Thoracic aorta endothelial cell (primary cell): Measurements from ENCODE around the gene PCDHA8. TPM values are rescaled to one million over a fixed set of nuclear protein-coding genes. Genes with fewer than 3 reads are reported as not detected.

ENCODE experiments used
- total RNA-seq: library from RNA; depleted of rRNA; stranded (reverse); fragments of >200 nt; gene quantifications from 2 replicates; pipeline ENCODE4 v1.2.3, GENCODE V29; 2012

The PCDHA8 gene, protein sequence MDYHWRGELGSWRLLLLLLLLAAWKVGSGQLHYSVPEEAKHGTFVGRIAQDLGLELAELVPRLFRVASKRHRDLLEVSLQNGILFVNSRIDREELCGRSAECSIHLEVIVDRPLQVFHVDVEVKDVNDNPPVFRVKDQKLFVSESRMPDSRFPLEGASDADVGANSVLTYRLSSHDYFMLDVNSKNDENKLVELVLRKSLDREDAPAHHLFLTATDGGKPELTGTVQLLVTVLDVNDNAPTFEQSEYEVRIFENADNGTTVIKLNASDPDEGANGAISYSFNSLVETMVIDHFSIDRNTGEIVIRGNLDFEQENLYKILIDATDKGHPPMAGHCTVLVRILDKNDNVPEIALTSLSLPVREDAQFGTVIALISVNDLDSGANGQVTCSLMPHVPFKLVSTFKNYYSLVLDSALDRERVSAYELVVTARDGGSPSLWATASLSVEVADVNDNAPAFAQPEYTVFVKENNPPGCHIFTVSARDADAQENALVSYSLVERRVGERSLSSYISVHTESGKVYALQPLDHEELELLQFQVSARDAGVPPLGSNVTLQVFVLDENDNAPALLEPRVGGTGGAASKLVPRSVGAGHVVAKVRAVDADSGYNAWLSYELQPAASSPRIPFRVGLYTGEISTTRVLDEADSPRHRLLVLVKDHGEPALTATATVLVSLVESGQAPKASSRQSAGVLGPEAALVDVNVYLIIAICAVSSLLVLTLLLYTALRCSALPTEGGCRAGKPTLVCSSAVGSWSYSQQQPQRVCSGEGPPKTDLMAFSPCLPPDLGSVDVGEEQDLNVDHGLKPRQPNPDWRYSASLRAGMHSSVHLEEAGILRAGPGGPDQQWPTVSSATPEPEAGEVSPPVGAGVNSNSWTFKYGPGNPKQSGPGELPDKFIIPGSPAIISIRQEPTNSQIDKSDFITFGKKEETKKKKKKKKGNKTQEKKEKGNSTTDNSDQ
- total RNA-seq, result under 0.01 TPM in 2 replicates

DNA sequence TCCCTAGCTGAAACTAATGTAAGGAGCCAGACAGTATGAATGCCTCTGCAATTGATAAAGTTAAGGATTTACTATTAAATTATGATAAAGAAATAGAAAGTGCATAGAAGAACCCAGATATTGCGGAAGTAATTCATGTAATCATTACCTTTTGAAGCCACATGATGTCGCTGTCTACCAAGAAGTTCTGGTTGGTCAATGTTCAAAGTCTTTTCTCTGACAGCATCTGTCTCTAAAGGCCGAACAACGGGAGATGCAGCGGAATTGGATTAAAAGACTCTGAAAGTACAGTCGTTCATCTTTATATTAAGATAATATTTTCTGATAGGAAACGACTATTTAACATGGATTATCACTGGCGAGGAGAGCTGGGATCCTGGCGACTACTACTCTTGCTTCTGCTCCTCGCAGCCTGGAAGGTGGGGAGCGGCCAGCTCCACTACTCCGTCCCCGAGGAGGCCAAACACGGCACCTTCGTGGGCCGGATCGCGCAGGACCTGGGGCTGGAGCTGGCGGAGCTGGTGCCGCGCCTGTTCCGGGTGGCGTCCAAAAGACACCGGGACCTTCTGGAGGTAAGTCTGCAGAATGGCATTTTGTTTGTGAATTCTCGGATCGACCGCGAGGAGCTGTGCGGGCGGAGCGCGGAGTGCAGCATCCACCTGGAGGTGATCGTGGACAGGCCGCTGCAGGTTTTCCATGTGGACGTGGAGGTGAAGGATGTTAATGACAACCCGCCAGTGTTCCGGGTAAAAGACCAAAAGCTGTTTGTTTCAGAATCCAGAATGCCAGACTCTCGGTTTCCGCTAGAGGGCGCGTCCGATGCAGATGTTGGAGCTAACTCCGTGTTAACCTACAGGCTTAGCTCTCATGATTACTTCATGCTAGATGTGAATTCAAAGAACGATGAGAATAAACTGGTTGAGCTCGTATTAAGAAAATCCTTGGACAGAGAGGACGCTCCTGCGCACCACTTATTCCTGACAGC is at the start of gene PCDHA8:
Gene PCDHA8 (plus strand): TSS at position 210 of the 985 bp plus-strand sequence. CDS start 135 bp downstream, at position 345.

DNA sequence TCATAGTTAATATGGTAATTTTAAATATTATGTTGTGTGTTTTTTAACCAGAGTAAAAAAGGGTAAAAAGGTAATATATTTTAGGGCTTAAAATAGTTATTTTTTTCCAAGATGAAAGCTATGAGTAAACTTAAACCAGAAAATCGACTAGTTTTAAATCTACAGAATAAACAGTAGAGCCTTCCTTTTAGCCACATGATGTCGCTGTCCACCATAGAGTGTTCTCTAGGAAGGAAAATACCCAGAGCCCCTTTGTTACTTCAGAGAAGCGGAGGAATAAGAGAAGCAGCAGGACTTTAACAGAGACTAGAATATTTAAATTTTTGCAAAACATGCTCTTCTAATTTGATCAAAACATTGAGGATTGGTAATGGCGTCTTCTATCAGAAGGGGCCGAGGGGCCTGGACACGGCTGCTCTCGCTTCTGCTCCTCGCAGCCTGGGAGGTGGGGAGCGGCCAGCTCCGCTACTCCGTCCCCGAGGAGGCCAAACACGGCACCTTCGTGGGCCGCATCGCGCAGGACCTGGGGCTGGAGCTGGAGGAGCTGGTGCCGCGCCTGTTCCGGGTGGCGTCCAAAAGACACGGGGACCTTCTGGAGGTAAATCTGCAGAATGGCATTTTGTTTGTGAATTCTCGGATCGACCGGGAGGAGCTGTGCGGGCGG is 46.3 kb upstream of the PCDHA8 start, which contains the start of gene PCDHA2:
Gene PCDHA2 (plus strand): TSS at position 258 of the 664 bp plus-strand sequence.

DNA sequence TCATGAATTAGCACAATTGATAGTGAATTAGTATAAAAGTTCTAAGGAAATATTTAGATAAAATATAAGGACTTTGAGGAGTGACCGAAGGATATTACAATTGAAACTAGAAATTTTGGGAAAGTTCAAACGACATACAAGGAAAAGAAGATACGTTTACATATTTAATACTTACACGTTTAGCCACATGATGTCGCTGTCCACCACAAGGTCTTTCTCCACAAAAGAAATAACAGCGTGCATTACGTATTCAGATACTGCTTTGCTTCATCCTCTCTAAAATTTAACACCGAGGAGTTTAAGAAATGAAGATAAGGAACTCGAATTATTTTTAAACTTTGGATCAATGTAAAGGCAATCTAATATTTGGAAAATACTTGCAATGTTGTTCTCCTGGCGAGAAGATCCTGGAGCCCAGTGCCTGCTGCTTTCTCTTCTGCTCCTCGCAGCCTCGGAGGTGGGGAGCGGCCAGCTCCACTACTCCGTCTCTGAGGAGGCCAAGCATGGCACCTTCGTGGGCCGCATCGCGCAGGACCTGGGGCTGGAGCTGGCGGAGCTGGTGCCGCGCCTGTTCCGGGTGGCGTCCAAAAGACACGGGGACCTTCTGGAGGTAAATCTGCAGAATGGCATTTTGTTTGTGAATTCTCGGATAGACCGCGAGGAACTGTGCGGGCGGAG is 40.0 kb upstream of the PCDHA8 start, which contains the start of gene PCDHA3:
Gene PCDHA3 (plus strand): TSS at position 242 of the 678 bp plus-strand sequence.

DNA sequence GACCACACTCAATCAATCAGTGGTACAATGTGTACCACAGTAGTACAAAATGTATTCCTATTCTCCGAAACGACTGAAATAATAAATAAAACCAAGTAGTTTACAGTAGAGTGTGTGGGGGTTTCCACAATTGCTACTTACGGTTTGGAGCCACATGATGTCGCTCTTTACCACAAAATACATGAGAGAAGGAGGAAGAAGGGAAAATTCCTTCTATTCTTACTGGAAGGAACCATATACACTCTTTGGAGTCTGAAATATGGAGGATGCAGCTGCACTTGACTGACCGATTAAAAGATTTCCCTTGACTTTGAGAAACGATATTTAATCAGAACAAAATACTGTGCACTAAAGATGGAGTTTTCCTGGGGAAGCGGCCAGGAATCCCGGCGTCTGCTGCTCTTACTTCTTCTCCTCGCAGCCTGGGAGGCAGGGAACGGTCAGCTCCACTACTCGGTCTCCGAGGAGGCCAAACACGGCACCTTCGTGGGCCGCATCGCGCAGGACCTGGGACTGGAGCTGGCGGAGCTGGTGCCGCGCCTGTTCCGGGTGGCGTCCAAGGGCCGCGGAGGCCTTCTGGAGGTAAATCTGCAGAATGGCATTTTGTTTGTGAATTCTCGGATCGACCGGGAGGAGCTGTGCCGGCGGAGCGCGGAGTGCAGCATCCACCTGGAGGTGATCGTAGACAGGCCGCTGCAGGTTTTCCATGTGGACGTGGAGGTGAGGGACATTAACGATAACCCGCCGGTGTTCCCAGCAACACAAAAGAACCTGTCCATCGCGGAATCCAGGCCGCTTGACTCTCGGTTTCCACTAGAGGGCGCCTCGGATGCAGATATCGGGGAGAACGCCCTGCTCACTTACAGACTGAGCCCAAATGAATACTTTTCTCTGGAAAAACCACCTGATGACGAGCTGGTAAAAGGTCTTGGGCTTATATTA is 33.9 kb upstream of the PCDHA8 start, which contains the start of gene PCDHA4:
Gene PCDHA4 (plus strand): TSS at position 235 of the 942 bp plus-strand sequence.

DNA sequence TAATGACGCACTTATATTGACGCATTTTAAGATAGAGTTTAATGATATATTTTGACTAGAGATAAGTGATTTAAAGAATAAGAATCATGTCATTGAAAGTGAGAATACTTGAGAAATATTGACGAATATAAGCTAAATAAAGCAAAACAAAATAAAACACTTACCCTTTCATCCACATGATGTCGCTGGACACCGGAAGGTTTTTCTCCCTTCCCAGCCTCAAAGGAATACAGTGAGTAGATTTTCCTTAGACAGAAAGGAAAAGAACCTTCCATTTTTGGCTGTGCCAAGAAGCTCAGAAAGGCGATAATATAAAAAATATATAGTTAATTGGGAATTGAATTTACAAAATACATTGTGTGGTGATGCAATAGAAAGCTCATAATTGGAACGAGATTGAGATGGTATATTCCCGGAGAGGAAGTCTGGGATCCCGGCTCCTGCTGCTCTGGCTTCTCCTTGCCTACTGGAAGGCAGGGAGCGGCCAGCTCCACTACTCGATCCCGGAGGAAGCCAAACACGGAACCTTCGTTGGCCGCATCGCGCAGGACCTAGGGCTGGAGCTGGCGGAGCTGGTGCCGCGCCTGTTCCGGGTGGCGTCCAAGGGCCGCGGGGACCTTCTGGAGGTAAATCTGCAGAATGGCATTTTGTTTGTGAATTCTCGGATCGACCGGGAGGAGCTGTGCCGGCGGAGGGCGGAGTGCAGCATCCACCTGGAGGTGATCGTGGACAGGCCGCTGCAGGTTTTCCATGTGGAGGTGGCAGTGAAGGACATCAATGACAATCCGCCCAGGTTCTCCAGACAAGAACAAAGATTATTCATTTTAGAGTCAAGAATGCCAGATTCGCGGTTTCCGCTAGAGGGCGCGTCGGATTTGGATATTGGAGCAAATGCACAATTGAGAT is 19.4 kb upstream of the PCDHA8 start, which contains the start of gene PCDHA5:
Gene PCDHA5 (plus strand): TSS at position 239 of the 906 bp plus-strand sequence.

DNA sequence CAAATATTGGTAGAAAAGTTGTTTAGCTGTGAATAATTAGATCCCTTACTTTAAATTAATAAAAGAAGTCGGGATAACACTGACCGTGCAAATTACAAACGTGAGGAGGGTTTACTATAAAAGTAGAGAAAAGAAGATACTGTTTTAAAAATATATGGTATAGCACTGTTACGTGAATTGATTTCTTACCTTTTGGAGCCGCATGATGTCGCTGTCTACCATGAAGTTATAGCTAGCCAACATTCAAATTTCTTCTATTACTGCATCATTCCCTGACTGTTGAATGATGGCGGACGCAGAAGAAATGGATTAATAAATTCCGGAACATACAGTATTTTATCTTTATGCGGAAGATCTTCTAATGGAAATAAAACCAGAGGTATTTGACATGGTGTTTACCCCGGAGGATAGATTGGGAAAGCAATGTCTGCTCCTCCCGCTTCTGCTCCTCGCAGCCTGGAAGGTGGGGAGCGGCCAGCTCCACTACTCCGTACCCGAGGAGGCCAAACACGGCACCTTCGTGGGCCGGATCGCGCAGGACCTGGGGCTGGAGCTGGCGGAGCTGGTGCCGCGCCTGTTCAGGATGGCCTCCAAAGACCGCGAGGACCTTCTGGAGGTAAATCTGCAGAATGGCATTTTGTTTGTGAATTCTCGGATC is 13.2 kb upstream of the PCDHA8 start, which contains the start of gene PCDHA6:
Gene PCDHA6 (plus strand): TSS at position 257 of the 658 bp plus-strand sequence. CDS start 132 bp downstream, at position 389.

DNA sequence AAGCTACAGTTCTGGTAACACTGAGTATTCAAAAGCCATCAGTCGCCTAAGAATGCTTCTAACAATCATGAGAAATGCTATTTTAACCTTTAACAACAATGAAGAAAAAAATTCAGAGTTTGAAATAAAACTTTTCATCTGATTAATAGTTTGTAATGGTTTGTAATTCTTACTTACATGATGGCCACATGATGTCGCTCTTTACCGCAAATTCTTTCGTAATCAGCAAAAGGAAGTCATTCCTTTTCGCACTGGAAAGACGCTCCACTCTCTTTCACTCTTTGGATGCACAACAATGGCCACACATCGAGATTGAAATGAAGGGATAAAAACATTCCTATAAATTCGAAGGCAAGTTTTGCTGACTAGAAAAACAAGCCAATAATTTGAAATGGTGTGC is 7.0 kb upstream of the PCDHA8 start, which contains the start of gene PCDHA7:
Gene PCDHA7 (plus strand): TSS at position 277 of the 400 bp plus-strand sequence. CDS start 115 bp downstream, at position 392.

DNA sequence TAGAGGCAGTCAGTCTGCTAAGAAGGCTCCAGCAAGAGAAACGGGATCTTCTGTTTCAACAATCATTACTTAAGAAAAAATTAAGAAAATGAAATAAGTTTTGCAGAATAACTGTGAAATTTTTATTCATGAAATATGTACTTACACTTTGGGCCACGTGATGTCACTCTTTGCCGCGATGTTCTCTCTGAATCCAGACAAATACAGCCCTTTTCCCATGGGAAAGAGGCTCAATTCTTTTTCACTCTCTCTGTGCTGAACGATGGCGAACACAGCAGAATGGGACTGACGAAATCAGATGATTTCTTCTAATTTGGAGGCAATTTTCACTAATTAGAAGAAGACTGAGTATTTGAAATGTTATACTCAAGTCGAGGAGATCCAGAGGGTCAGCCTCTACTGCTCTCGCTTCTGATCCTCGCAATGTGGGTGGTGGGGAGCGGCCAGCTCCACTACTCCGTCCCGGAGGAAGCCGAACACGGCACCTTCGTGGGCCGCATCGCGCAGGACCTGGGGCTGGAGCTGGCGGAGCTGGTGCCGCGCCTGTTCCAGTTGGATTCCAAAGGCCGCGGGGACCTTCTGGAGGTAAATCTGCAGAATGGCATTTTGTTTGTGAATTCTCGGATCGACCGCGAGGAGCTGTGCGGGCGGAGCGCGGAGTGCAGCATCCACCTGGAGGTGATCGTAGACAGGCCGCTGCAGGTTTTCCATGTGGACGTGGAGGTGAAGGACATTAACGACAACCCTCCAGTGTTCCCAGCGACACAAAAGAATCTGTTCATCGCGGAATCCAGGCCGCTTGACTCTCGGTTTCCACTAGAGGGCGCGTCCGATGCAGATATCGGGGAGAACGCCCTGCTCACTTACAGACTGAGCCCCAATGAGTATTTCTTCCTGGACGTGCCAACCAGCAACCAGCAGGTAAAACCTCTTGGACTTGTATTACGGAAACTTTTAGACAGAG is 7.4 kb downstream of the PCDHA8 start, which contains the start of gene PCDHA9:
Gene PCDHA9 (plus strand): TSS at position 244 of the 964 bp plus-strand sequence. CDS start 114 bp downstream, at position 358.

DNA sequence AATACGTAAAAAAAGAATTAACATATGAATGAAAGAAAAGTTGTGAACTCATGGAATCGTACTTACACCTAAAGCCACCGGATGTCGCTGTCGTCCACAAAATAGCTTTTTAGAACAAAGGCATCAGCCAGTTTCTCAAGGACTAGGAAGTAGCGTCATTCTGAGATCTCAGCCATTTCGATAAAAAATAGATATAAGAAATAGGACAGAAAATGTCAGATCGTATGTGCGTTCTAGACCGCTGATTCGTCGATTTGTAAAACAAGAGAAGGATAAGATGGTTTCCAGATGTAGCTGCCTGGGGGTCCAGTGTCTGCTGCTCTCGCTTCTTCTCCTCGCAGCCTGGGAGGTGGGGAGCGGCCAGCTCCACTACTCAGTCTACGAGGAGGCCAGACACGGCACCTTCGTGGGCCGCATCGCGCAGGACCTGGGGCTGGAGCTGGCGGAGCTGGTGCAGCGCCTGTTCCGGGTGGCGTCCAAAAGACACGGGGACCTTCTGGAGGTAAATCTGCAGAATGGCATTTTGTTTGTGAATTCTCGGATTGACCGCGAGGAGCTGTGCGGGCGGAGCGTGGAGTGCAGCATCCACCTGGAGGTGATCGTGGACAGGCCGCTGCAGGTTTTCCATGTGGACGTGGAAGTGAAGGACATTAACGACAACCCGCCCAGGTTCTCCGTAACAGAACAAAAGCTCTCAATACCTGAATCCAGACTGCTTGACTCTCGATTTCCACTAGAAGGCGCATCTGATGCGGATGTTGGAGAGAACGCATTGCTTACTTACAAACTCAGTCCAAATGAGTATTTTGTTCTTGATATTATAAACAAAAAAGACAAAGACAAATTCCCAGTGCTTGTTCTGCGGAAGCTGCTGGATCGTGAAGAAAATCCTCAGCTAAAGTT is 15.0 kb downstream of the PCDHA8 start, which contains the start of gene PCDHA10:
Gene PCDHA10 (plus strand): TSS at position 126 of the 903 bp plus-strand sequence. CDS start 152 bp downstream, at position 278.

DNA sequence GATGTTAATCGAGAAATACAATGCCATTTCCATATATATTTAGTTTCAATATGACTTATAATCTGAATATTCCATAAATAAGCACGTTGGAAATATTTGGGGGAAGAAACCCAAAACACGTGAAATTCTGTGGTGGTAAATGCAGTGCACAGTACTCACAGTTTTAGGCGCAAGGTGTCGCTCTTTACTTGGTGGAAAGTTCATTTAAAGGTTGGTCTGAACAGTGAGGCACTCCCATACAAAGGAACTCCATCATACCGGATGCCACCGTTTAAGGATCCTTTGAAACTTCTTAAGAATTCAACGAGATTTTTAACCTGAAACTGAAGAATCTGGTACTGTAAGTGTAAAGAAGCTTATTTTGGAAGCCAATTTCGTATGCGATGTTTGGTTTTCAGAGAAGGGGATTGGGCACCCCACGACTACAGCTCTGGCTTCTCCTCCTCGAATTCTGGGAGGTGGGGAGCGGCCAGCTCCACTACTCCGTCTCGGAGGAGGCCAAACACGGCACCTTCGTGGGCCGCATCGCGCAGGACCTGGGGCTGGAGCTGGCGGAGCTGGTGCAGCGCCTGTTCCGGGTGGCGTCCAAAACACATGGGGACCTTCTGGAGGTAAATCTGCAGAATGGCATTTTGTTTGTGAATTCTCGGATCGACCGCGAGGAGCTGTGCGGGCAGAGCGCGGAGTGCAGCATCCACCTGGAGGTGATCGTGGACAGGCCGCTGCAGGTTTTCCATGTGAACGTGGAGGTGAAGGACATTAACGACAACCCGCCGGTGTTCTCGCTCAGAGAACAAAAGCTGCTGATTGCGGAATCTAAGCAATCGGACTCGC is 28.0 kb downstream of the PCDHA8 start, which contains the start of gene PCDHA11:
Gene PCDHA11 (plus strand): TSS at position 237 of the 834 bp plus-strand sequence. CDS start 147 bp downstream, at position 384.

DNA sequence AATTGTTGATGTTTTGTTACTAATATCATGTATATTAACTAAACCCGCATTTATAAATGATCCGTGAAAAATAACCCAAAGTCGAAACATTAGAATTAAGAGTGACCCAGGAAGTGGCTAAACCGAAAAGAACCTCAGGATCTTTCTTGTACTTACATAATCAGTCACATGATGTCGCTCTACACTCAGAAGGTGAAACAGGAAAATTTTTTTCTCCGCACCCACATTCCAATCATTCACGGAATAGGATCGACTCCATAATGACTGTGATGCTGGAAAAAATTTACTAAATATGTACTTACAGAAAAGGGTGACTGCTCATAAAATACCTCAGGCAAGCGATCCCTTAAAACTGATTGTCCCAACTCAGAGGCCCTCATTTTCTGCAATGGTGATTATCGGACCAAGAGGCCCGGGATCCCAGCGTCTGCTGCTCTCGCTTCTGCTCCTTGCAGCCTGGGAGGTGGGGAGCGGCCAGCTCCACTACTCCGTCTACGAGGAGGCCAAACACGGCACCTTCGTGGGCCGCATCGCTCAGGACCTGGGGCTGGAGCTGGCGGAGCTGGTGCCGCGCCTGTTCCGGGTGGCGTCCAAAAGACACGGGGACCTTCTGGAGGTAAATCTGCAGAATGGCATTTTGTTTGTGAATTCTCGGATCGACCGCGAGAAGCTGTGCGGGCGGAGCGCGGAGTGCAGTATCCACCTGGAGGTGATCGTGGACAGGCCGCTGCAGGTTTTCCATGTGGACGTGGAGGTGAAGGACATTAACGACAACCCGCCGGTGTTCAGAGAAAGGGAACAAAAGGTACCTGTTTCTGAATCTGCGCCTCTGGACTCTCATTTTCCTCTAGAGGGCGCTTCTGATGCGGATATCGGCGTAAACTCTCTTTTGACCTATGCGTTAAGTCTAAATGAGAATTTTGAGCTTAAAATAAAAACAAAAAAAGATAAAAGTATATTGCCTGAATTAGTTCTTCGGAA is 34.4 kb downstream of the PCDHA8 start, which contains the start of gene PCDHA12:
Gene PCDHA12 (plus strand): TSS at position 224 of the 981 bp plus-strand sequence. CDS start 165 bp downstream, at position 389.

